Lung (tissue), 12 donors: ENCODE measurements around the gene PRADC1. TPM values are rescaled to one million over a fixed set of nuclear protein-coding genes. Genes with fewer than 3 reads are reported as not detected.

Experiments
- ATAC-seq: fragments of 200-7000 bp; cut with Tn5 transposase; one replicate; pipeline ENCODE4 v1.9.1; 2020; ENCODE audit warnings: moderate number of reproducible peaks; ENCODE audit not compliant: insufficient read depth, low FRiP score
- DNase-seq, 3 donors: peaks; one replicate each; pipeline ENCODE4 v3.0.0-alpha.2; 2013 to 2017
- H3K27ac ChIP-seq, 2 donors: one replicate each; pipeline ENCODE4 v1.5.1; 2013; ENCODE audit warnings: mild to moderate bottlenecking in 2 of 2, moderate library complexity in 2 of 2, control low read depth in 1 of 2, inconsistent platforms in 1 of 2, low read depth in 1 of 2, low read length in 1 of 2
- H3K27me3 ChIP-seq, 3 donors: one replicate each; pipeline ENCODE4 v1.5.1; 2013; ENCODE audit warnings: low read length in 2 of 3; ENCODE audit not compliant: control insufficient read depth in 3 of 3, insufficient read depth in 3 of 3
- H3K36me3 ChIP-seq, 4 donors: one replicate each; pipeline ENCODE4 v1.5.1; 2013; ENCODE audit warnings: low read length in 4 of 4, mild to moderate bottlenecking in 1 of 4, moderate library complexity in 1 of 4; ENCODE audit not compliant: control insufficient read depth in 4 of 4, insufficient read depth in 4 of 4
- H3K4me1 ChIP-seq, 5 donors: one replicate each; pipeline ENCODE4 v1.5.1; 2013; ENCODE audit warnings: low read length in 5 of 5, mild to moderate bottlenecking in 2 of 5, moderate library complexity in 1 of 5; ENCODE audit not compliant: control insufficient read depth in 5 of 5, insufficient read depth in 5 of 5
- H3K4me3 ChIP-seq: one replicate; pipeline ENCODE4 v1.5.1; 2013; ENCODE audit warnings: mild to moderate bottlenecking, control low read depth, moderate library complexity
- H3K9ac ChIP-seq, 2 donors: one replicate each; pipeline ENCODE4 v1.5.1; 2013; ENCODE audit warnings: low read length in 2 of 2, control low read depth in 1 of 2; ENCODE audit not compliant: insufficient read depth in 1 of 2
- H3K9me3 ChIP-seq, 4 donors: one replicate each; pipeline ENCODE4 v1.5.1; 2013; ENCODE audit warnings: low read length in 3 of 4, mild to moderate bottlenecking in 1 of 4, moderate library complexity in 1 of 4; ENCODE audit not compliant: control insufficient read depth in 4 of 4, insufficient read depth in 3 of 4
- WGBS, 2 donors: extraction: QIAGEN DNeasy Blood & Tissue Kit; methylation state at CpG; one replicate each; pipeline ENCODE4 v1.1.7; 2013; 5-methylcytosine and 5-hydroxymethylcytosine counted together
- polyA plus RNA-seq, 2 donors: library from polyadenylated mRNA; stranded (reverse); fragments of 200-250 nt; gene quantifications; one replicate each; pipeline ENCODE4 v1.2.1, GENCODE V29; 2013
- total RNA-seq, 2 donors: library from RNA; depleted of rRNA in 1 of 2; stranded (reverse); fragments of >200 nt in 1 of 2; gene quantifications; one replicate each; pipeline ENCODE4 v1.2.1, GENCODE V29; 2014 to 2021
- TF ChIP-seq, protein P1 (sequence below): IDR thresholded peaks from 2 replicates; pipeline ENCODE4 v1.5.1; 2012; ENCODE audit warnings: mild to moderate bottlenecking; ENCODE audit errors: control extremely low read depth, extremely low read depth
- donor health status: control.
- donor health status: control.
- donor health status: Bipolar disorder and iron deficiency.
- donor health status: healthy.
- donor health status: DM: yes; HTN: yes; CAD: no.

Gene PRADC1
- total and polyA plus RNA-seq, 4 donors: 4.4 to 20.7 (median 18.7) TPM

- TF ChIP-seq, protein P1, sequence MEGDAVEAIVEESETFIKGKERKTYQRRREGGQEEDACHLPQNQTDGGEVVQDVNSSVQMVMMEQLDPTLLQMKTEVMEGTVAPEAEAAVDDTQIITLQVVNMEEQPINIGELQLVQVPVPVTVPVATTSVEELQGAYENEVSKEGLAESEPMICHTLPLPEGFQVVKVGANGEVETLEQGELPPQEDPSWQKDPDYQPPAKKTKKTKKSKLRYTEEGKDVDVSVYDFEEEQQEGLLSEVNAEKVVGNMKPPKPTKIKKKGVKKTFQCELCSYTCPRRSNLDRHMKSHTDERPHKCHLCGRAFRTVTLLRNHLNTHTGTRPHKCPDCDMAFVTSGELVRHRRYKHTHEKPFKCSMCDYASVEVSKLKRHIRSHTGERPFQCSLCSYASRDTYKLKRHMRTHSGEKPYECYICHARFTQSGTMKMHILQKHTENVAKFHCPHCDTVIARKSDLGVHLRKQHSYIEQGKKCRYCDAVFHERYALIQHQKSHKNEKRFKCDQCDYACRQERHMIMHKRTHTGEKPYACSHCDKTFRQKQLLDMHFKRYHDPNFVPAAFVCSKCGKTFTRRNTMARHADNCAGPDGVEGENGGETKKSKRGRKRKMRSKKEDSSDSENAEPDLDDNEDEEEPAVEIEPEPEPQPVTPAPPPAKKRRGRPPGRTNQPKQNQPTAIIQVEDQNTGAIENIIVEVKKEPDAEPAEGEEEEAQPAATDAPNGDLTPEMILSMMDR: no peak
- peak; percentile 25 to 62 (median 52) for DNase-seq
- no peaks in the 10 kb centered on the region for H3K9me3 ChIP-seq
- H3K4me1 ChIP-seq: peaks cover 0 to 3% (median 0%) of the 10 kb centered on the region in 5 donors
- H3K36me3 ChIP-seq: peaks cover 0 to 3% (median 0%) of the 10 kb centered on the region in 4 donors
- no peak for ATAC-seq
- WGBS, 2 donors: 43 to 53% methylated on average over 17 of the region's 17 CpGs
- H3K27me3 ChIP-seq: no peaks in the 10 kb centered on the region
- H3K27ac ChIP-seq: no peak overlapping the region
- H3K9ac ChIP-seq: no peak overlapping the region
- no peak overlapping the region for H3K4me3 ChIP-seq
Measured at GRCh38 chr2:73260338-73260984, 27.4 kb upstream of the PRADC1 start.

- no peaks in the 10 kb centered on the region for H3K27me3 ChIP-seq
- H3K9me3 ChIP-seq: no peaks in the 10 kb centered on the region
- H3K27ac ChIP-seq: no peak overlapping the region
- H3K9ac ChIP-seq: no peak overlapping the region
- H3K4me1 ChIP-seq: peaks cover 0 to 3% (median 0%) of the 10 kb centered on the region in 5 donors
- TF ChIP-seq, protein P1: no peak
- DNase-seq (no peak), ATAC-seq (no peak)
- H3K4me3 ChIP-seq: no peak overlapping the region
- WGBS, 2 donors: 83% methylated on average over 4 of the region's 4 CpGs
- H3K36me3 ChIP-seq: peaks cover 0 to 6% (median under 1%) of the 10 kb centered on the region in 4 donors
Measured at GRCh38 chr2:73259704-73260337, 26.8 kb upstream of the PRADC1 start.

GRCh38 chr2:73259276-73259675 lies 26.2 kb upstream of the PRADC1 start:
- Histone ChIP-seq H3K9me3 (no peaks in the 10 kb centered on the region), H3K27ac (no peak overlapping the region), H3K4me1 (peaks cover 0 to 3% (median 0%) of the 10 kb centered on the region in 5 donors), H3K27me3 (no peaks in the 10 kb centered on the region), H3K9ac (no peak overlapping the region), H3K36me3 (peaks cover 0 to 10% (median 4%) of the 10 kb centered on the region in 4 donors), H3K4me3 (no peak overlapping the region)
- 91 to 95% methylated on average over 8 of the region's 8 CpGs for WGBS, 2 donors
- DNase-seq: no peak
- TF ChIP-seq, protein P1: no peak
- ATAC-seq: no peak
